ENCODE data around the gene BEX2.
A peak's percentile ranks its signal among the peaks of the same experiment; 100 is the strongest.
"Not testable (repeated sequence)": the region's sequence is repeated elsewhere in the genome, so short reads cannot be mapped to it uniquely, and the experiment has no call there.

The BEX2 gene

DNA sequence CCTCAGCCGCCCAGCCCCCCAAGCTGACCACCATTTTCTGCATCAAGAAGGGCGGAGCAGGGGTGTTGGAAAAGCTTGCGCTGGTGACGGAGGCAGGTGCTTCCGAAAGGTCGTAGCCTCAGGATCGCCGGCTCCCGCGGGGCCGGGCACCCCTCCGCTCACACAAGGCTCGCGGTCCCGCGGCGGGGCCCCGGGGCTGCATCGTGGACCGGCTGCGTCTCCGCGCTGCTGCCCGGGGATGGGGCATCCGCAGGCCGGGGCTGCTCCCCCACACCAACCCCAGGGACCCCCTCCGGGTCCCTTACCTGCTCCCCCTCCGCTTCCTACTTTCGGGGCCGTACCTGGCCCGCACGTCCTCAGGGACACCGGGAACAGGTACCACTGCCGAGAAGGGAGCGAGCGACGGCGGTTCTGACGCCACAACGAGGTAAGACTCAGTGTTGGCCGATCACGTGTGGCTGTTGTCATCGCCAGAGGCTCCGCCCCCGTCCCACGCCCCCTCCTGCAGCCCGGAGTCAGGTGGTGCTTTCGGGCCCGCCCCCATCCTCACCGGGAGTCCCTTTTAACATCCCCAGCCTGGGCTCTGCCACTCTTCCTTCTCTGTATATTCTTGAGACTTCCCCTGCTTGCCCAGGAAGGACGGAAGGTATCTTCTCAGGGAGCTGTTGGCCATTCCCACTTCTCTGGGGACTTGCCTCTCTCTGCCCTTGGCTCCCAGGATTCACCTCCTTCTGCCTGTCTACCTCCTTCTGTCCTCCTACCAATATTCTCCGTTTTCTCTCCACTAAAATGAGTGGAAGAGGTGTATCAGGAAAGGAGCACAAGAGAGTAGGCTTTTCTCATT lies at the start of gene BEX2:
Gene BEX2, minus strand, starts transcription at position 436 of the 844 bp plus-strand sequence. CDS start 1,014 bp downstream, outside the sequence.
- H3K9me3 Mint-ChIP-seq = peaks cover 2% of the 10 kb centered on the region
- H3K4me3 Mint-ChIP-seq = peak within 1 kb of the TSS; percentile 73
- H3K27me3 Mint-ChIP-seq = peaks cover 32% of the 10 kb centered on the region
- DNase-seq = peak; percentile 85
- peaks cover 4% of the 10 kb centered on the region for H3K4me1 Mint-ChIP-seq (ENCODE audit: low read depth)
- H3K36me3 Mint-ChIP-seq (ENCODE audit: low read depth) = peaks cover 1% of the 10 kb centered on the region
- H3K27ac Mint-ChIP-seq = peak within 1 kb of the TSS; percentile 63

DNA sequence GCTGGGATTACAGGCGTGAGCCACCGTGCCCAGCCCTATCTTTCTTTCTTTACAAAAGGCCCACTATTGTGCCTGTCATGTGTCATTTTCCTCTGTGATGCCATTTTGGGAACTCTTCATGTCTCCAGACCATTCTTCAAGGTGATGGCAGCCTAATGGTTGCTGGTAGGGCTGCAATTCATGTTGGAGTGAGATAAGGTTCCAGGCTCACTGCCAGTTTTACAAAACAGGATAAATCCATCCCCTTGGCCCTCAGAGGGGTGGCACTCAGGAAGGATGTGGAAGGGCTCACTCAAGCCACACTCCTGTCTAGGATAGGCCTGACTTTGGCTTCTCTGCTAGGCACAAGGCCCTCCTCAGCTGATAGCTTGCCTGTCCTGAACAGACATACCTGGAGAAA lies 49.3 kb upstream of the BEX2 start:
- Mint-ChIP-seq H3K27me3 (peaks cover 28% of the 10 kb centered on the region), H3K36me3 (ENCODE audit: low read depth) (no peaks in the 10 kb centered on the region), H3K9me3 (no peaks in the 10 kb centered on the region), H3K4me1 (ENCODE audit: low read depth) (peaks cover 3% of the 10 kb centered on the region), H3K27ac (no peak overlapping the region), H3K4me3 (no peak overlapping the region)
- DNase-seq = no peak

DNA sequence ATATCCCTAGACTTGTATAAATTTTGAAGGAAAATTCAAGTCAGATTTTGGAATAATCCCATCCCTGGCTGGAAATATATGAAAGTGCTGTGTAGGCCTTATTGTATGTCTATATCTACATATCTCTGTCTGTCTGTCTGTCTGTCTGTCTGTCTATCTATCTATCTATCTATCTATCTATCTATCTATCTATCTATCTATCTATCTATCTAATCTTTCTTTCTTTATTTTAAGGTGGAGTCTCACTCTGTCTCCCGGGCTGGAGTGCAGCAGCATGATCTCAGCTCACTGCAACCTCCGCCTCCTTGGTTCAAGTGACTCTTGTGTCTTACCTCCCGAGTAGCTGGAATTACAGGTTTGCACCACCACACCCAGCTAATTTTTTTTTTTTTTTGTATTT lies 48.8 kb upstream of the BEX2 start:
- not testable (repeated sequence) for DNase-seq; H3K27ac Mint-ChIP-seq; H3K9me3 Mint-ChIP-seq; H3K4me1 Mint-ChIP-seq (ENCODE audit: low read depth); H3K4me3 Mint-ChIP-seq; H3K36me3 Mint-ChIP-seq (ENCODE audit: low read depth)
- peaks cover 28% of the 10 kb centered on the region for H3K27me3 Mint-ChIP-seq

DNA sequence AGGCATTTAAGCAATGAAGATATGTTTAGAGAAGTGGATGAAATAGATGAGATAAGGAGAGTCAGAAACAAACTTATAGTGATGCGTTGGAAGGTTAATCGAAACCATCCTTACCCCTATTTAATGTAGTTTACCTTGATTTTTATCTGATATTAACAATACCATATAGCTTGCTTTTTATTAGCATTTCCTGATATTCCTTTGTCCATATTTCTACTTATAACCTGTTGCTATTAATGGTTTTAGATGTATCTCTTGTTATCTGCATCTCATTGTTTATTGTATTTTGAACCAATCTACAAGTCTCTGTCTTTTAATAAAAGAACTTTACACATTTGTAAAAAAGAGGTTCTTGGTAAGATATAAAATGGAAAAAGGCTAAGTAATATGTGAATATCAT lies 47.1 kb upstream of the BEX2 start:
- no peak for DNase-seq
- no peak overlapping the region for H3K4me3 Mint-ChIP-seq
- no peak overlapping the region for H3K27ac Mint-ChIP-seq
- peaks cover 37% of the 10 kb centered on the region for H3K27me3 Mint-ChIP-seq
- no peaks in the 10 kb centered on the region for H3K36me3 Mint-ChIP-seq (ENCODE audit: low read depth)
- H3K9me3 Mint-ChIP-seq = no peaks in the 10 kb centered on the region
- peaks cover 3% of the 10 kb centered on the region for H3K4me1 Mint-ChIP-seq (ENCODE audit: low read depth)

DNA sequence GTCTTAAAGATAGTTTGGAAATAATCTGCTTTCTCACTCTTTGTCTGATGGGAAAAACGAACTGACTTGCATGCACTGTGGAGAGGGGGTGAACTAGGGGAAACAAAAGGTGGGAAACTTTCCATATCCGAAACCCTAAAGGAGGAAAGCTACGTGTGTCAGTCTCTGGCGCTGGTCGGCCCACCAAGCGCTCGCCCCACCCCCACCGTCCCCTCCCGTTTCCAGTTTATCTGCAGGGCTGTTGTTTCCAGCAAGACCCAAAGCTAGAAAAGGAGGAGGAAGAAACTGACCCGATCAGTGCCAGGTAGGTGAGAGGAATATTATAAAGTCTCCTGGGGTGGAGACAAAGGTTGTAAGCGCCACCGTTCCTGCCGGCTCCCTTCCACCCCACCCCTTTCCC lies 46.1 kb upstream of the BEX2 start:
- H3K4me3 Mint-ChIP-seq = peak overlapping the region; percentile 81
- H3K27ac Mint-ChIP-seq = peak overlapping the region; percentile 19
- peaks cover 40% of the 10 kb centered on the region for H3K27me3 Mint-ChIP-seq
- no peaks in the 10 kb centered on the region for H3K36me3 Mint-ChIP-seq (ENCODE audit: low read depth)
- no peaks in the 10 kb centered on the region for H3K9me3 Mint-ChIP-seq
- peaks cover 3% of the 10 kb centered on the region for H3K4me1 Mint-ChIP-seq (ENCODE audit: low read depth)
- no peak for DNase-seq

DNA sequence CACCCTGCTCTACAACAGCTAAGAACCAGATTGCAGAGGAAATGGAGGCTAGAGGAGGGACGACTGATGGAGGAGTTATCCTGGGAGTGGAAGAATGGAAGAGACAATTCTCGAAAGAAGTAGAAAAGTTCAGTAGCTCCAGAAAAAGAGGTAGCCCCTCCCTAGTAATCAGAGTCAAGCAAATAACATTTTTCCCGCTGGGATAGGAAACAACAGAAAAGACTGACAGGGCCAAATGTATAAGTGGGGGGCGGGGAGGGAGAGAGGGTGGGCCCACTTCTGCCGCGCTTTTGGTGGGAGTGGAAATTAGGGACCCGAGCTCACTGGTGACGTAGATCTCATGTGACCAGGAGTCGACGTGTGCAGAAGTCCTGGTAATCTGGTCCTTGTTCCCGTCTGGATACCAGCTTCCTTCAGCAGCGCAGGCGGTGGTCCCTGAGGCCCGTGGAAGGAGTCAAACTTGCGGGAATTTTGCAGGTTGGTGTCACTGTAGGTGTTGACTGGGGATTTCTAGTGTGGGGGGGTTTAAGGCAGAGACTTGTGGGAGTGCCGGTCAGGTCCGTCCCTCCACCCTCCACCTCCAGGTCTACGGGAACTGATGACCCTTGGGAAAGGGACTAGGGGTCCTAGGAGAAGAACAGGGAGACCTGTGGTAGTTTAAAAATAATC lies 45.5 kb upstream of the BEX2 start, which contains the start of gene TCEAL9:
Gene TCEAL9, plus strand, starts transcription at position 377 of the 669 bp plus-strand sequence. CDS start 1,179 bp downstream, outside the sequence.
- Mint-ChIP-seq H3K9me3 (no peaks in the 10 kb centered on the region), H3K4me3 (peak within 1 kb of the TSS; percentile 81), H3K4me1 (ENCODE audit: low read depth) (peaks cover 3% of the 10 kb centered on the region), H3K27me3 (peaks cover 40% of the 10 kb centered on the region), H3K36me3 (ENCODE audit: low read depth) (no peaks in the 10 kb centered on the region), H3K27ac (peak within 1 kb of the TSS; percentile 41)
- DNase-seq = no peak

DNA sequence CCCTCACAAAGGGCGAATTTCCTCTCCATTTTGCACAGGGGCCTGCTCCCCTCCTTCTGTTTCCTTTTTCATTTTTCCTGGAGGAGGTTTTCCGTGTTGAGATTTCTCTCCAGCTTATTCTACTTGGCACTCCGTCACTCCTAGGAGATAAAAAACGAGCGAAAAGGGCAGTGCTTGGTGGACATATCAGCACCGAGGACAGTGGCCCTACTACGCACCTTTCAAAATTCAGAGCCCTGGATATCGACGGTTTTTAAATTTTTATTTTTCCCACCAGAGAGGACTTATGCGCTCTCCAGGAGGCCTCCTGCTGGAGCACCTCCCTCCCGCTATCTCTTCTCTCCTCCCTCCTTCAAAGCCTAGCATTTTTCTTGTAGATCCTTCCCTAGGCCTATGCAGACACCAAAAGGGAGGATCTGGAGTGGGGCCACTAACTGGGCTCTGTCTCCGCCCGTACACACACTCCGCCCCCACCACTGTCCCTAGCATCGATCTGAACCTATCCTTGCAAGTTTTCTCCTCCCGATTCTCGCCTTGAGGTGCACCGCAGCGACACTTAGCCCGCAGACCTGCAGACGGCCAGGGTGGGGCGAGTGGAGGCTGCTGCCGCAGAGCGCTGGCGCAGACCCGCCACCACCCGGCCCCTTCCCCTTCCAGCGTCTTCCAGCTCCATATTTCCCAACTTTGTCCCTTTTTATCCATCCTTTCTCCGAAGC lies 37.0 kb upstream of the BEX2 start:
- no peak for DNase-seq
- Mint-ChIP-seq H3K27me3 (peaks cover 48% of the 10 kb centered on the region), H3K4me3 (no peak overlapping the region), H3K27ac (no peak overlapping the region), H3K36me3 (ENCODE audit: low read depth) (no peaks in the 10 kb centered on the region), H3K4me1 (ENCODE audit: low read depth) (peaks cover 2% of the 10 kb centered on the region), H3K9me3 (no peaks in the 10 kb centered on the region)

DNA sequence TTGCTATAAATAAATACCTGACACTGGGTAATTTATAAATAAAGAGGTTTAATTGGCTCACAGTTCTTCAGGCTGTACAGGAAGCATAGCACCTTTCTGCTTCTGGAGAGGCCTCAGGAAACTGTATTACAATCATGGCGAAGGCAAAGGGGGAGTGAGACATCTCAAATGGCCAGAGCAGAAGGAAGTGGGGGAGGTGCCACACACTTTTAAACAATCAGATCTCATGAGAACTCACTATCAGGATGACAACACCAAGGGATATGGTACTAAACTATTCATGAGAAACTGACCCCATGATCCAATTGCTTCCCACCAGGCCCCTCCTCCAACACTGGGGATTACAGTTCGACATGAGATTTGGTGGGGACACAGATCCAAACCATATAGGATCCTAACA lies 33.8 kb upstream of the BEX2 start:
- H3K9me3 Mint-ChIP-seq = no peaks in the 10 kb centered on the region
- H3K27ac Mint-ChIP-seq = no peak overlapping the region
- no peak overlapping the region for H3K4me3 Mint-ChIP-seq
- no peak for DNase-seq
- H3K36me3 Mint-ChIP-seq (ENCODE audit: low read depth) = no peaks in the 10 kb centered on the region
- peaks cover 48% of the 10 kb centered on the region for H3K27me3 Mint-ChIP-seq
- peaks cover 2% of the 10 kb centered on the region for H3K4me1 Mint-ChIP-seq (ENCODE audit: low read depth)

DNA sequence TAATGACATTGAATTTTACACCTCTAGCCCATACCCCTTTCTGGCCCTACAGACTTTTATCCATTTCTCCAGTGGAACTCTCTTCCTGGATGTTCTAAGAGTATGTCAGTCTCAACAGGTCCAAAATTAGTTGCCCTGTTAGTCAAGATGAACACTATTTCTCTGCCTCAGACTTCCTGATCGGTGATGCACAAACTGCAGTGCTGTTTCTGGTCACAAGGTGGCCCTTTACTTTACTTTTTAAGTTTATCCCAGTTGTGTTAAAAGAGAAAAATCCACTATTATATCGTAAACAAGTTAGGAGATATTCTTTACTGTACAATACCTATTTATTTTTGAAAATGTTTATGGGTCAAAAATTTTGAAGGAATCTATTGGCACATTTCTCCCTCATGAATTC lies 32.3 kb upstream of the BEX2 start:
- no peaks in the 10 kb centered on the region for H3K36me3 Mint-ChIP-seq (ENCODE audit: low read depth)
- no peak for DNase-seq
- peaks cover 2% of the 10 kb centered on the region for H3K4me1 Mint-ChIP-seq (ENCODE audit: low read depth)
- H3K27me3 Mint-ChIP-seq = peaks cover 41% of the 10 kb centered on the region
- H3K27ac Mint-ChIP-seq = no peak overlapping the region
- H3K4me3 Mint-ChIP-seq = no peak overlapping the region
- H3K9me3 Mint-ChIP-seq = no peaks in the 10 kb centered on the region

DNA sequence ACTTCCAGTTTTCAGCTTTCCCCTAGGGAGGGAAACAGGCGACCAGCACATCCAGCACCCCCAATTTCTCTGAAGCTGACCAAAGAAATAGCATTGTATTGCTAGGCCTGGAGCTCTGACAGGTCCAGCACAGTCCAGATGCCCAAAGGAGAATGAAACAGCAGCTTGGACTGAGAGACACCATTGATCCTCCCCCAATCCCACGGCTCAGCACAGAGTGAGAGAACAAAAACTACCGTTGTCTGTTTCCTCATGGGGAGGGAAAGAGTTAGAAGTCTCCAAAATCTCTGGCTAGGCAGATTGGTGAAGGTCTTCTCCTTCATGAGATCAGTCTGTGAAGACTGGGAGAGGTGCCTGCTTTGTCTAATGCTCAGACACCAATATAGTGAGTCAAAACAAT lies 27.9 kb upstream of the BEX2 start:
- Mint-ChIP-seq H3K4me1 (ENCODE audit: low read depth) (peaks cover 2% of the 10 kb centered on the region), H3K27me3 (peaks cover 41% of the 10 kb centered on the region), H3K27ac (no peak overlapping the region), H3K9me3 (no peaks in the 10 kb centered on the region), H3K36me3 (ENCODE audit: low read depth) (no peaks in the 10 kb centered on the region), H3K4me3 (no peak overlapping the region)
- DNase-seq = no peak

DNA sequence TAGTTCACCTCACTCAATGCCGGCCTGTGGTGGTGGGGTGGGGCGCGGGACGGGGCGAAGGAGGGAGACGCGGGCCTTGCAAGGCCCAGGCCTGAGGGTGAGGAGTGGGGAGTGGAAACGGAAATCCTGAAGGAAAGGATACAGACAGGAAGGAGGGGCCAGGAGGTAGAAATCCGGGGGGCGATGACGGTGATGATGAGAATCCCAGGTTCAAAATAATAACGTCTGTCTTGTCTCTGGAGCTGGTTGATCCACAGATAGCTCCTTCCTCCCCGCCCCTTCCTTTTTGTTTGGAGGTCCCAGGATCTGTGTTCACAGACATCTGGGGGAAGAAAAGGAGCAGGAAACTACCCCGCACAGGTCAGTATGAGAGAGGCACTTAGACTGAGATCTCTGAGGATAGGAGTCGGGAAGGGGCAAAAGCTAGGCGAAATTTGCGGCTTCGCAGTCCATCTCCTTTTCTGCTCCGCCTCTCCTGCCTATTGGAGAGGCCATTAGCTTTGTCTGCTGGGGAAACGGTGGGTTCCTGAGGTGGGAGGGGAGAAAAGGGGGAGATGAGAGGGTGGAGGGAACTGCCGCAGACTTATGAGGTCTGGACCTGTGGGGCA lies 20.0 kb upstream of the BEX2 start:
- no peak overlapping the region for H3K27ac Mint-ChIP-seq
- no peak overlapping the region for H3K4me3 Mint-ChIP-seq
- peaks cover 68% of the 10 kb centered on the region for H3K27me3 Mint-ChIP-seq
- no peaks in the 10 kb centered on the region for H3K36me3 Mint-ChIP-seq (ENCODE audit: low read depth)
- DNase-seq = no peak
- H3K9me3 Mint-ChIP-seq = no peaks in the 10 kb centered on the region
- no peaks in the 10 kb centered on the region for H3K4me1 Mint-ChIP-seq (ENCODE audit: low read depth)

DNA sequence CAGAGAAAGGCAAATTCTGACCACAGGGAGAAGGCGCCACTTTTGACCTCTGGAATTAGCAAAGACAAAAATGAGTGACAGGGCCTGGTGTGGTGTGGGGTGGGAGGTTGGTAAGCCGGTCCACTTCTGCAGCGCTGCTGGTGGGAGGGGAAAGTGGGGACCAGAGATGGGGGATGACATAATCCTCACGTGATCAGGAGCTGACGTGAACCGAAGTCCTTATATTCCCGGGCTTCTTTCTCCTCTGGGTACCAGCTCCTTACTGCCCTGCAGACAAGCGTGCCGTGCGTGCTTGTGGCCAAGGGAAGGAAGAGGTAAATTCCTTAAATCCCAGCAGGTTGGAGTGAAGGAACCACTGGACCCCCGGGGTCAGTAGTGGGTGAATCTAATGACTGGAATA lies 19.2 kb upstream of the BEX2 start, which contains the start of gene TCEAL7:
Gene TCEAL7, plus strand, starts transcription at position 249 of the 400 bp plus-strand sequence. CDS start 1,165 bp downstream, outside the sequence.
- Mint-ChIP-seq H3K36me3 (ENCODE audit: low read depth) (no peaks in the 10 kb centered on the region), H3K27ac (no peak within 1 kb of the TSS), H3K4me3 (no peak within 1 kb of the TSS), H3K4me1 (ENCODE audit: low read depth) (no peaks in the 10 kb centered on the region), H3K9me3 (no peaks in the 10 kb centered on the region), H3K27me3 (peaks cover 61% of the 10 kb centered on the region)
- DNase-seq = no peak

DNA sequence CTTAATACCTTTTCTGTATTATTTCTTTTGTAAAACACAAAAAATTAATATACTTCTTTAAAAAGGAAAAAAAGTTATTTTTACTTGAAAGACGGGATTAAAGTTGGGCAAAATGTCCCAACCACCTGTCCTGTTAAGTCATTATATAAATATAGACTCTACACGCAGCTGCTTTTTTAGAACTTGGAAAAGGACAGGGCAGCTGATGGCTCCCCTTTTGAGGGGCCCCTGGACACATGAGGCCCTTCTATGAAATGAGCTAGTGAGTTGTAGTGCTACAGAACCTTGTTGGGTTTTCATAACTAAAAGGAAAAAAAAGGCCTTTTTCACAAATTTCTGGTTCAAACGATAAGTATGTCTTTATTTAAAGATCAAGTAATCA lies 600 bp upstream of the BEX2 start:
- H3K4me3 Mint-ChIP-seq = no peak overlapping the region
- no peak overlapping the region for H3K27ac Mint-ChIP-seq
- peaks cover 4% of the 10 kb centered on the region for H3K4me1 Mint-ChIP-seq (ENCODE audit: low read depth)
- H3K36me3 Mint-ChIP-seq (ENCODE audit: low read depth) = peaks cover 1% of the 10 kb centered on the region
- no peaks in the 10 kb centered on the region for H3K9me3 Mint-ChIP-seq
- no peak for DNase-seq
- H3K27me3 Mint-ChIP-seq = peaks cover 32% of the 10 kb centered on the region

DNA sequence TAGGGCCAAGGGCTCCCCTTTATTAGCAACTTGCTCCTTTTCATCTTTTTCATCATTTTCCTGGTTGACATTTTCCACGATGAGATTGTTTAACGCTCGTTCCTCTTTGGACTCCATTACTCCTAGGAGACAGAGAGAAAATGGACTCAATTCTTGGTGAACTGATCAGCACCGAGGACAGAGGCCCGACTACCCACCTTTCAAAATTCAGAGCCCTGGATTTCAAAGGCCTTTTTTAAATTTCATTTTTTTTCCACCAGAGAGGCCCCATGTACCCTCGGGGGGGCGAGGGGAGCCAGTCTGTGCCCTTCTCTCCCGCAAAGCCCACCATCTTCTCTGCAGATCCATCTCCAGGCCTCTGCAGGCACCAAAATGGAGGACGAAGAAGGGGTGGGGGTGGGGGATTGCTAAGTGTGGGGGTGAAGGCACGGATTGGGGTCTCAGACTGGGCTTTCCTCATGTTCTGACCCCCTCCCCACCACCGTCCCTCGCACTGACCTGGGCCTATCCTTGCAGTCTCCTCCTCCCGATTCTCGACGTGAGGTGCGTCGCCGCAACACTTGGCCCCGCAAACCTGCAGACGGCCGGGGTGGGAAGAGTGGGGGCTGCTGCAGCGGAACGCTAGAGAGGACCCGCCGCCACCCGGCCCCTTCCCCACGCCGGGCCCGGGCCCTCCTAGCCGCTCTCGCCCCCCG lies 783 bp downstream of the BEX2 start:
- no peak for DNase-seq
- no peak overlapping the region for H3K27ac Mint-ChIP-seq
- H3K4me1 Mint-ChIP-seq (ENCODE audit: low read depth) = peaks cover 5% of the 10 kb centered on the region
- H3K27me3 Mint-ChIP-seq = peaks cover 32% of the 10 kb centered on the region
- H3K36me3 Mint-ChIP-seq (ENCODE audit: low read depth) = peaks cover 1% of the 10 kb centered on the region
- H3K9me3 Mint-ChIP-seq = peaks cover 2% of the 10 kb centered on the region
- peak overlapping the region; percentile 73 for H3K4me3 Mint-ChIP-seq

All from activated T-cell treated with anti-CD3 and anti-CD28 coated beads, Interleukin-2, amount 50 U/mL, for 24 hours (primary cell).